Cardiac muscle cell (in vitro differentiated cells and primary cell): Measurements from ENCODE around the gene NCS1. TPM values are rescaled to one million over a fixed set of nuclear protein-coding genes. Genes with fewer than 3 reads are reported as not detected.

Experiments used
- DNase-seq, 2 donors: peaks; one replicate each; pipeline versions ENCODE4 v3.0.0 to v3.0.0-alpha.2; 2010 to 2017; ENCODE audit warnings: low read depth in 1 of 2, low spot score in 1 of 2
- H3K27ac ChIP-seq: fragments of 200-600 bp; sonication (generic); 2 replicates; pipeline ENCODE4 v1.5.1; 2016
- H3K27me3 ChIP-seq: fragments of 200-600 bp; sonication (generic); 2 replicates; pipeline ENCODE4 v1.6.0; 2016; ENCODE audit warnings: control low read depth
- H3K36me3 ChIP-seq: fragments of 200-600 bp; sonication (generic); 2 replicates; pipeline ENCODE4 v1.5.1; 2016; ENCODE audit warnings: control low read depth
- H3K4me1 ChIP-seq: fragments of 200-600 bp; sonication (generic); 2 replicates; pipeline ENCODE4 v1.8.1; 2017; ENCODE audit warnings: low read depth, mild to moderate bottlenecking, mixed run types
- H3K4me3 ChIP-seq: fragments of 200-600 bp; sonication (generic); 2 replicates; pipeline ENCODE4 v1.5.1; 2016; ENCODE audit warnings: mild to moderate bottlenecking
- H3K9me3 ChIP-seq: fragments of 200-600 bp; sonication (generic); 2 replicates; pipeline ENCODE4 v1.5.1; 2017; ENCODE audit warnings: low read depth, mild to moderate bottlenecking, control low read depth
- polyA plus RNA-seq: library from polyadenylated mRNA; unstranded; fragments of >200 nt; fragmentation: Nextera tagmentation; extraction: Ambion mirVana; gene quantifications from 2 replicates; pipeline ENCODE4 v1.2.1, GENCODE V29; 2016
- total RNA-seq: library from RNA; depleted of rRNA; stranded (reverse); fragments of >200 nt; gene quantifications from 2 replicates; pipeline ENCODE4 v1.2.3, GENCODE V29; 2016
- TF ChIP-seq, protein P1 (sequence below): IDR thresholded peaks from 2 replicates; pipeline ENCODE4 v1.5.1; 2012; ENCODE audit warnings: low read depth, mild to moderate bottlenecking, low read length

Gene NCS1
- total and polyA plus RNA-seq, 2 experiments from 2014 or later, result 48.3 to 55.7 TPM

DNA sequence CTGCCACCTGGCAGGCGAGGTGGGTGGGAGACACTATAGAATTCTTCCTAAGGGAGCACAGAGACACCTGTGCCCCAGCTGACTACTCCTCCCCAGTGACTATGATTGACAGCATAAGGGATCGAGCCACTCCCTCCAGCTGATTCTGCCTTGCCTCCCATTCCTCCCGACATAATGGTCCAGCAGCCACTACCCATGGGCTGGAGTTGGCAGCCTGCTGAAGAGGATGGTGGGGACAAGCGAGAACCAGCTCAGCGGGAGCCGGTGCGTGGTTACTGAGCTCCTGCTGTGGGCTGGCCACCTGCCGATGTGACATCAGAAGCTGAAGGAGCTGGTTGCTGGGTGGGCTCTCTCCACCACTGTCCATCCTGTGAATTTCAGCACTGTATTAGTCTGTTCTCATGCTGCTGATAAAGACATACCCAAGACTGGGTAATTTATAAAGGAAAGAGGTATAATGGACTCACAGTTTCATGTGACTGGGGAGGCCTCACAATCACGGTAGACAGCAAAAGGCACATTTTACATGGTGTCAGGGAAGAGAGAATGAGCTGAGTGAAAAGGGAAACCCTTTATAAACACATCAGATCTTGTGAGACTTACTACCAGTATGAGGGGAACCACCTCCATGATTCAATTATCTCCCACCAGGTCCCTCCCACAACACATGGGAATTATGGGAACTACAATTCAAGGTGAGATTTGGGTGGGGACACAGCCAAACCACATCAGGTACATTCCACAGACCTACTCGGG lies 12.1 kb upstream of the NCS1 start:
- Histone ChIP-seq H3K9me3 (no peaks in the 10 kb centered on the region), H3K4me3 (no peak overlapping the region), H3K27me3 (no peaks in the 10 kb centered on the region), H3K36me3 (no peaks in the 10 kb centered on the region), H3K4me1 (no peaks in the 10 kb centered on the region), H3K27ac (no peak overlapping the region)
- TF ChIP-seq, protein P1, sequence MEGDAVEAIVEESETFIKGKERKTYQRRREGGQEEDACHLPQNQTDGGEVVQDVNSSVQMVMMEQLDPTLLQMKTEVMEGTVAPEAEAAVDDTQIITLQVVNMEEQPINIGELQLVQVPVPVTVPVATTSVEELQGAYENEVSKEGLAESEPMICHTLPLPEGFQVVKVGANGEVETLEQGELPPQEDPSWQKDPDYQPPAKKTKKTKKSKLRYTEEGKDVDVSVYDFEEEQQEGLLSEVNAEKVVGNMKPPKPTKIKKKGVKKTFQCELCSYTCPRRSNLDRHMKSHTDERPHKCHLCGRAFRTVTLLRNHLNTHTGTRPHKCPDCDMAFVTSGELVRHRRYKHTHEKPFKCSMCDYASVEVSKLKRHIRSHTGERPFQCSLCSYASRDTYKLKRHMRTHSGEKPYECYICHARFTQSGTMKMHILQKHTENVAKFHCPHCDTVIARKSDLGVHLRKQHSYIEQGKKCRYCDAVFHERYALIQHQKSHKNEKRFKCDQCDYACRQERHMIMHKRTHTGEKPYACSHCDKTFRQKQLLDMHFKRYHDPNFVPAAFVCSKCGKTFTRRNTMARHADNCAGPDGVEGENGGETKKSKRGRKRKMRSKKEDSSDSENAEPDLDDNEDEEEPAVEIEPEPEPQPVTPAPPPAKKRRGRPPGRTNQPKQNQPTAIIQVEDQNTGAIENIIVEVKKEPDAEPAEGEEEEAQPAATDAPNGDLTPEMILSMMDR, result no peak
- no peak for DNase-seq

DNA sequence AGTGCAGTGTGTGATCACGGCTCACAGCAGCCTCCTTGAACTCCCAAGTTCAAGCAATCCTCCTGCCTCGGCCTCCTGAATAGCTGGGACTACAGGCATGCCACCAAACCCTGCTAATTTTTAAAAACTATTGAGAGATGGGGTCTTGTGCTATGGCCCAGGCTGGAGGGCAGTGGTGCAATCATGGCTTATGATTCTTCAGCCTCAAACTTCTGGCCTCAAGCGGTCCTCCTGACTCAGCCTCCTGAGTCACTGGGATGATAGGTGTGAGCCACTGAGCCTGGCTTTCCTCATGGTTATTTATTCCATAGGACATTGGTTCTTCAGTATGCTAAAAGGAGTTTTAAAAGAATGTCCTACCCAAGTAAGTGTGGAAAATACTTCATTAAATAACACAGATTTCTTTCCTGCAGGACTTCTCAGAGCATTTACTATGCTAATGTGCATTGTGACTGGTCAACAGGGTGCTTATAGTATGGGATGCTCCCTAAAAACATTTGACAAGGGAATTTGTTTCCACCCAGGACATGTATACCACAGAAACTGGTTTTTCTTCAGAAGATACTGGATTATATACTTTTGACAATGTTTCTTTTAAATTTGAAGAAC lies 11.2 kb upstream of the NCS1 start:
- H3K36me3 ChIP-seq, result no peaks in the 10 kb centered on the region
- no peak for DNase-seq
- H3K27me3 ChIP-seq, result no peaks in the 10 kb centered on the region
- TF ChIP-seq, protein P1, result no peak
- no peak overlapping the region for H3K27ac ChIP-seq
- H3K4me1 ChIP-seq, result no peaks in the 10 kb centered on the region
- no peak overlapping the region for H3K4me3 ChIP-seq
- H3K9me3 ChIP-seq, result no peaks in the 10 kb centered on the region

DNA sequence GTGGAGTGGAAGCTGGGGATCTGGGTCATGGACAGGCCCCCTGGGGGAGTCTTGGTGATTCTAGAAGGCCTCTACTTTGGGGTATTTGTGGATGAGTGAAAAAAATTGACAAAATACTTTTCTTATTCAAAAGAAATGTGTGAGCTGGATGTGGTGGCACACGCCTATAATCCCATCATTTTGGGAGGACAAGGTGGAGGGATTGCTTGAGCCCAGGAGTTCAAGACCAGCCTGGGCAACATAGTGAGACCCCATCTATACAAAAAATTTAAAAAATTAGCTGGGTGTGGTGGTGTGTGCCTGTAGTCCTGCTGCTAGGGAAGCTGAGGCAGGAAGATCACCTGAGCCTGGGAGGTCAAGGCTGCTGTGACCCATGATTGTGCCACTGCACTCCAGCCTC lies 6.6 kb upstream of the NCS1 start:
- no peaks in the 10 kb centered on the region for H3K9me3 ChIP-seq
- H3K27me3 ChIP-seq, result no peaks in the 10 kb centered on the region
- H3K4me3 ChIP-seq, result no peak overlapping the region
- H3K36me3 ChIP-seq, result no peaks in the 10 kb centered on the region
- DNase-seq, result no peak
- no peak overlapping the region for H3K27ac ChIP-seq
- TF ChIP-seq, protein P1, result no peak
- H3K4me1 ChIP-seq, result no peaks in the 10 kb centered on the region

DNA sequence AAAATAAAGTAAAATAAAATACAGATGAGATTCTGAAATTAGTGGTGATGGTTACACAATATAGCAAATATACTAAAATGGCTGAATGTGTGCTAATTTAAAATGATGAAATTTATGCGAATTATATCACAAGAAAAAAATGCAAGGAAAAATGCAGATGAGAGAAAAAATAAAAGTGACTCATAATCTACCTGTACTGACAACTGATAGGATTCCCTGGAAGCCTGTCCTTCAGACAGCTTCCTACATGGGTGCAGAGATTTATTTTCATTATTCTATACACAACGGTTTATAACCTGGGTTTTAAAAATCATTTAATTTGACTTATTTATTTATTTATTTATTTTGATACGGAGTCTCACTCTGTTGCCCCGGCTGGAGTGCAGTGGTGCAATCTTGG lies 5.8 kb upstream of the NCS1 start:
- H3K4me1 ChIP-seq, result no peaks in the 10 kb centered on the region
- no peaks in the 10 kb centered on the region for H3K9me3 ChIP-seq
- no peaks in the 10 kb centered on the region for H3K27me3 ChIP-seq
- TF ChIP-seq, protein P1, result no peak
- no peak overlapping the region for H3K27ac ChIP-seq
- H3K4me3 ChIP-seq, result no peak overlapping the region
- H3K36me3 ChIP-seq, result no peaks in the 10 kb centered on the region
- no peak for DNase-seq

DNA sequence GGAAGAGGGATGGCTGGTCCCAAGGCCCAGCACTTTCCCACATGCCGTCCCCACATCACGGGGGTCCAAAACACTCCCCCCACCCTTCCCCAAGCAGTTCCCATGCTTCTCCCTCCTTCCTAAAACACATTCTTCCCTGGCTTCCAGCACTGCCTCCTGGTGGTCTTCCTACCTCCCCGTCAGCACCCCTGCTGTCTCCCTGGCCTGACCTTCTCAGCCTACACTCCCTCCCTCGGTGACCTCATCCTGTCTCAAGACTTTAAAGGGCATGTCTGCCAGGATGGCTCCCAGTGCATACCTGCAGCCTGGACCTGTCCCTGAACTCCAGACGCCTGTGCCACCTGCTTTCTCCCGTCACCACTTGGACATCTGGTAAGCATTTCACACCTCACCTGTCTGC lies 4.3 kb upstream of the NCS1 start:
- TF ChIP-seq, protein P1, result no peak
- no peaks in the 10 kb centered on the region for H3K36me3 ChIP-seq
- no peaks in the 10 kb centered on the region for H3K27me3 ChIP-seq
- H3K4me1 ChIP-seq, result no peaks in the 10 kb centered on the region
- no peaks in the 10 kb centered on the region for H3K9me3 ChIP-seq
- DNase-seq, result no peak
- no peak overlapping the region for H3K4me3 ChIP-seq
- H3K27ac ChIP-seq, result no peak overlapping the region
